HG03135 (cell line): Measurements from ENCODE around the gene A4GALT.
"Not testable (repeated sequence)": the region's sequence is repeated elsewhere in the genome, so short reads cannot be mapped to it uniquely, and the experiment has no call there.

Experiments used
- ATAC-seq: cut with Tn5 transposase; IDR thresholded peaks from one replicate; pipeline ENCODE4 v1.9.1; 2021; ENCODE audit warnings: mild to moderate bottlenecking, moderate library complexity; ENCODE audit not compliant: unreplicated experiment

A4GALT gene, protein sequence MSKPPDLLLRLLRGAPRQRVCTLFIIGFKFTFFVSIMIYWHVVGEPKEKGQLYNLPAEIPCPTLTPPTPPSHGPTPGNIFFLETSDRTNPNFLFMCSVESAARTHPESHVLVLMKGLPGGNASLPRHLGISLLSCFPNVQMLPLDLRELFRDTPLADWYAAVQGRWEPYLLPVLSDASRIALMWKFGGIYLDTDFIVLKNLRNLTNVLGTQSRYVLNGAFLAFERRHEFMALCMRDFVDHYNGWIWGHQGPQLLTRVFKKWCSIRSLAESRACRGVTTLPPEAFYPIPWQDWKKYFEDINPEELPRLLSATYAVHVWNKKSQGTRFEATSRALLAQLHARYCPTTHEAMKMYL

DNA sequence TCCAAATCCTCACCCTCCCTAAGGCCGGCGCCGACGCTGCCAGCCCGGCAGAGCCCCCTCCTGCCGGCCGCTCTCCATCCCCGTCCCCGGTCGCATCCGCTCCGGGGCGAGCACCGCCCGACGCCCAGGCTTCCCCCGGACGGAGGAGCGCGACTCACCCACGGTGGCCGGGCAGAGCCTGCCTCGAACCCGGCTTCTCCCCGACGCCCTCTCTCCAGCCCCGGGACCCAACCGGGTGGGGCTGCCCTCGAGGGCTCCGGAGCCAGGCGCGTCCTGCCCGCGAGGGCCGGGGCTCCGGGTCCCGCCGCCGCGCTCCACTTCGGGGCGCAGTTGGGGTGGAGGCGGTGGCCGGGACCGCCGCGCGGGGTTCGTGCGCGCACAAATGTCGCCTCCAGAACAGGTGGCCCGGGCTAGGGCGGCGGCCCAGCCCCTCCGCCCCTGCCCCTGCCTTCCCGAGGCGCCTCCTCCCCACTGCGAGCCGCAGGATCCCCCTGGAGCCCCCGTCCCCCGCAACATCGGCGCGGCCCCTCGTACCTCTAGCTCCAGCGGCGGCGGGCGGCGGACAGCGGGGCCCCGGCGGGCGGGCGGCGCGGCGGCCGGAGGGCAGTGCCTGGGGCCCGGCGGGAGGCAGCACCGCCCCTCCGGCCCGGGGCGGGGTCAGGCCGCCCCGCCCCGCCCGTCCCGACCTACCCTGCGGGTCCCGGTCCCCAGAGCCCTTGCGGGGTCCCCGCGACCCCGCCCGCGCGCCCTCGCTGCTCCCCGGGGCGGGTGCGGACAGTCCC lies at the start of gene A4GALT:
Gene A4GALT, minus strand, starts transcription at position 608 of the 782 bp plus-strand sequence. CDS start 26,919 bp downstream, outside the sequence.
- ATAC-seq = no peak

DNA sequence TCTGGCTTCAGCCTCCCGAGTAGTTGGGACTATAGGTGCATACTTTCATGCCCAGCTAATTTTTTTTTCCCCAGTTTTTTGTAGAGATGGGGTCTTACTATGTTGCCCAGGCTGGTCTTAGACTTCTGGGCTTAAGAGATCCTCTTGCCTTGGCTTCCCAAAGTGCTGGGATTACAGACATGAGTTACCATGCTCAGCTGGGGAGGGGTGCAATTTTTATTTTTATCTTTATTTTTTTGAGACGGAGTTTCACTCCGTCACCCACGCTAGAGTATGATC lies 49.7 kb upstream of the A4GALT start:
- ATAC-seq = no peak

DNA sequence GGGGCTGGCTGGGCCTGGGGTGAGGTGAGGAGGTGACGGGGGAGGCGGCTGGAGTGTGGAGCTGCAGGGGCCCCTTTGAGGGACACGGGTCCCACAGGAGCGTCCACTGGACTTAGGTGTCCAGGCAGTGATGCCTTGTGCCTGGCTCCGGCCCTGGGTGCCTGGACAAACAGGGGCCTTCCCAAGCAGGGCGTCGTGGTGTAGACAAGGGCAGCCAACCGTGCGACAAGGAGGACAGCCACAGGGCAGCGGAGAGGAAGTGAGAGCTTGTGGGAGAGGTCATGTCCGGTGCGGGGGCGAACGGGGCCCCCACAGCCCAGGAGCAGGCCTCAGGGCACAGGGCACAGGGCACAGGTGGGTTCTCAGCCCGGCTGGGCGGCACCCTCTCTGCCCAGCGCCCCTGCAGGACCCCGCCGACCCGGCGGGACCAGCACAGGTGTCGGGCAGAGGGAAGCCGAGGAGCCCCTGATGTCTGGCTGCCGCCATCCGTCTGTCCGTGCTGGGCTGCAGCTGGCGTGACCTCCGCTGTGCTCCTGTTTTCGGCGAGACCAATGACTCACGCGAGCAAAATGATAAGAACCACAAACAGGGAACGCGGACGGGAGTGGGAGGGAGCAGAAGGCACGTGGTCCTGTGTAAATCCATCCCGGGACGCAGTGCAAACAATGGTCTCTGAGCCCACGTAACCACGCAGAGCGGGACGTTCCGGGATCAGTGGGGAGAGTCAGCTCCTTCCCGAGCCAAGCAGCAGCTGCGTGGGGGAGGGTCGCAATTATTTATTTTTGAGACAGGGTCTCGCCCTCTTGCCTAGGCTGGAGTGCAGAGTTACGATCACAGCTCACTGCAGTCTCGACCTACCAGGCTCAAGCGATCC lies 49.1 kb upstream of the A4GALT start:
- peak; percentile 74 for ATAC-seq

DNA sequence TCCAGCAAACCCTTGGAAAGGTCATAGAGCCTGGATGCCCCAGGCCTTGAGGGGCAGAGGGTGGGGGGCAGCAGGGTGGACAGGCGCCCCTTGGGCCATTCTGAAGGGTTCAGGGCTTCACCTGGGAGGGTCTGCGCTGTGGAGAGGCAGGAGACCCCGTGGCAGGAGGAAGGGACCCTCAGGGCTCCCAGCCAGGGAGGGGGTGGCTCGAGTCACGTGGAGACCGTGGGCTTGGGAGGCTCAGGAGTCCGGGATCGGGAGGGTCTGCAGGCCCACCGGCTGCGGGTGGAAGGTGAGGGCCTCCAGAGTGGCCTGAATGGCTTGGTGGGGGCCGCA lies 48.5 kb upstream of the A4GALT start:
- ATAC-seq = no peak

DNA sequence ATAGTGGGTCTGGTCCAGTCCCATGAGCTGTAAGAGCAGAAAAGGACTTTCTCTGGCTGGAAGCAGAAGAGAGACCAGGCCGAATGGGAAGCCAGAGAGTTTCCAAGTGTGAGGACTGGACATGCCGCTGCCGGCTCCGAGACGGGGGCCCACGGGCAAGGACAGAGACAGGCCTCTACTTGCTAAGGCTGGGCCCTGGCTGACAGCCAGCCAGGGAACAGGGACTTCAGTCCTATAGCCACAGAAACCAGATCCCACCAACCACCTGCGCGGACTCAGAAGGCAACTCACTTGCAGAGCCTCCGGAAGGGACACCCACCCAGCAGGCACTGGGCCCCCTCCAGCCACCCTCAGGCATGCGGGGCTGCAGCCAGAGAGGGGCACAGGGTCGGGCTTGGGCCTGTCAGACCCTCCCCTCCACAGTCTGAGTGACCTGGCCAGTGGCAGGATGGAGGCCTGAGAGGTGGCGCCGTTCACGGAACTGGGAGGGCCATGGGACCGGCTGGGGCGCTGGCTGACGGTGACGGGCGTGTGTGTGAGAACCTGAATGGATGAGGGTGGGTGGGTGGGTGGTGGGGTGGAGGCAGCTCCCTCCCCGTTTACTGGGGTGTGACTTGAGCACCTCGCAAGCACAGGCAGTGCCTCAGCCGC lies 47.8 kb upstream of the A4GALT start:
- no peak for ATAC-seq

DNA sequence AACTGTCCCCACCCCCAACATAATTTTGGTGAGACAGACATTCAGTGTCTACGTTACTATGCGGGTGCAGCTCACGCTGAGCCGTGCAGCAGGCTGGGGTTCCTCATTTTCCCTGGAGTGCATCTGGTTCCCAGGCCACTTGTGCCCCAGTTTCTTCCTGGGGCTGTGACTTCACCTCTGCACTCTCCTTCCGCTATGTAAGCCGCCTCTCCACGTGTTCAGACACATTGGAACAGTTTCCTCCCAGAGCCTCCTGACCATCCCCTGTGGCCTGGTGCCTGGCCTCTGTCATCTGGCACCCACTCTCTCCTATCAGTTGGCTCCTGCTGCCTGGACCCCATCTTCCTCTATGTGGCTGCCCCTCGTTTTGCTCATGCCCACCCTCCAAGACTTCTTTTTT lies 46.2 kb upstream of the A4GALT start:
- ATAC-seq = no peak

DNA sequence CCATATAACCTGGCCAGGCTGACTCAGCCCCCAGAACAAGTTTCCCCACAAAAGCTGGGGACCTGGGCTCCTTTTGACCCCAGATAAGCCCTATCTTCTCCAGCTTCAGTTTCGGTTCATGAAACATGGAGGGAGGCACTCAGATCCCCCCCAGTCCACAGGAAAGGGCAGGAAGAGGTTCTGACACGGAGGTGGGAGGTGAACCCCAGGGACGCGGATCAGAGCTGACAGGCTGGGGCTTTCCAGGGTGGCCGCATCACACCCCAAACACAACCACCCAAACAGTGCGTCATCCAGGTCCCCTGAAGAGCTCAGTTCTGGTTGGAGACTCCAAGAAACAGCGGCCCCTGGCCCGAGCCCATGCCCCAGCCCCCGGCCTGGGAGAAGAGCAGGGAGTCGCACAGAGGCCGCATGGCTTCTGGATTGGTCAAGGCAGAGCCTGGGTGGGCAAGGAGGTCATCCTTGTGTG lies 44.3 kb upstream of the A4GALT start:
- ATAC-seq = no peak

DNA sequence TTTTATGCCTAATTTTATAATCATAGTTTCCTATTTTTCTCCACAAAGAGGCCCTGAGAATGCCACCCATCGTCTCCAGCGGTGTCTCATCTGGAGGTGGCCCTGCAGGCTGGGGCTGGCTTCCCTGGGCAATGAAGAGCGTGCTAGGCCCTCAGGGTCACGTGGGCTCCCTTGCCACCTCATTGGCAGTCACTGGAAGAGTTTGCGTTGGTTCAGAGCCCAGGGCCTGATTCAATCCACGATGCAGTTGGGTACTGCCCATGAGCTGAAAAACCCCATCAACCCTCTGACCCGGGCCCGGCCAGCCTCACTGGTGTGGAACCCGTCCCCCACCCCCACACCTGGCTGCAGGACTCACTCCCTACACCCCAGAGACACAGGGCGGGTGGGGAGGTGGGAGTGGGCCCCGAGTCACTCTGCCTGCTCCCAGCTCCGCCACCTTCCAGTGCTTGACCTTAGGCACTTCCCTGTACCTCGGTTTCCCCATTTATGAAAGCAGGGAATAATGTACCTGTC lies 43.4 kb upstream of the A4GALT start:
- no peak for ATAC-seq

DNA sequence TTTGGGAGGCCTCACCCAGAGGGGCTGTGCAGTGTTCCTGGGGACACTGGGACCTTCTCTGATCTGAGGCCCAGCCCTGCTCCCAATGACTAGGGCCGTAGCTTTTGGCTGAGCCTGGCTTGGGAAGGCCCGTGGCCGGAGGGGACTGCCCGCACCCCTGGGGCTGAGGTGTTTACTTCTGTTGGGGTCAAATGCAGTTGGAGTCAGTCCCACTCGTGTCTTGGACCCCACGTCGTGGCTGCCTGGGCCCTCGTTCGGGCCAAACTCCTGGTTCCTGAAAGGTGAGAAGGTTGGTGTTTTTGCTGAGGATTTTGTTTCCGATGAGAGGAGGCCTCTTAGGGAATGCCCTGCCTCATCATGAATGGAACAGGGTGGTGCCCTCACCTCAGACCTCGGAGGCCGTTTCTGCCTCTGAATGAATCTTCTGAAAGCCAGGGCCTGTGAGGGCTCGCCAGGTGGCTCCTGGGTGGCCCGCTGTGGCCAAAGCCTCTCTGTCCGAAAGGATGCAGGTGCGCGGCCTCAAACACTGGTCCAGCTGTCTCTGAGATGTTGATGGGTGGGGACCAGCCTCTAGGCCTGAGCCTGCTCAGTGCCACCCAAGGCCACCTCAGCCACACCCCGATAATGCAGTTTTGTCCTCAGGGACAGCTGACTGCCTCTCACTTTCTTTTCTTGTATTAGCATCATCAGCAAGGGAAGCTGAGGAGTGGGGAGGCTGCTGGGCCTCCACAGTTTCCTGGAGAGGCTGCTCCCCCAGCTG lies 40.3 kb upstream of the A4GALT start:
- ATAC-seq = no peak

DNA sequence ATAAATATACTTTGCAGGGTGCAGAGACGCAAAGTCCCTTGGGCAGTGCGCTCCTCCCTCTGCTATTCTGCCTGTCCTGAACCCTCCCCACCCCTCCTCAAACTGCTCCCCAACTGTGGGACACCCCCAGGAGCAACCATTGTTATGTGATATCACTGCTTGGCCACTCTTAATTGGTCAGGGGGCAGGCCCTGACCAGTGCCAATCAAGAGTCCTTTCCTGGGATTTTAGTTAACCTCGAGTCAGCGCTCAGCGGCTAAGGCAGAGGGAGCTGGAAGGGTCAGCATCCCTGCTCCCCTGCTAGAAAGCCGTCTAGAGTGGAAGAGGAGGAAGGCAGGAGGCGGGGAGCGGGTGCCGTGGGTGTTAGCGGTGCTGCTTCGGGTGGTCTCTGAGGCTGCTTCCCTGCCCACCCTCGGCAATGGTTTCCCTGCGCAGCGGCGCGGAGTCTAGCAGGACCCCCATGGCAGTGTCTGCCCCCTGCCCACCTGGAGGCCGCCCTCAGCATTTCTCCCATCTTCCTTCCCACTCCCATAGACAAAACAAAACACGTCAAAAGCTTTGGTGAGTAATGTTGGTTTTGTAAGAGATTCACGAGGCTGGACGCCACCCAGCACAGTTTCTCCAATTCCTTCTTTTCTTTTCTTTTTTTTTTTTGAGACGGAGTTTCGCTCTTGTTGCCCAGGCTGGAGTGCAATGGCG lies 38.4 kb upstream of the A4GALT start:
- ATAC-seq = no peak

DNA sequence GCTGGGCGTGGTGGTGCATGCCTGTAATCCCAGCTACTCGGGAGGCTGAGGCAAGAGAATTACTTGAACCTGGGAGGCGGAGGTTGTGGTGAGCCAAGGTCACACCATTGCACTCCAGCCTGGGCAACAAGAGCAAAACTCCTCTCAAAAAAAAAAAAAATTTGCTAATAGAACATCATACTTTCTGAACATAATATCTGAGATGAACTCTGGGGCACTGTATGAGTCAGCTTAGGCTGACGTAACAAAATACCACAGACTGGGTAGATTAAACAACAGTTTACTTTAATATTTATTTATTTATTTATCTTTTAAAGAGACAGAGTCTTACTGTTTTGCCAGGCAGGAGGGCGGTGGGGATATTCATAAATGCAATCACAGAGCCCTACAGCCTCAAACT lies 34.9 kb upstream of the A4GALT start:
- ATAC-seq = not testable (repeated sequence)

DNA sequence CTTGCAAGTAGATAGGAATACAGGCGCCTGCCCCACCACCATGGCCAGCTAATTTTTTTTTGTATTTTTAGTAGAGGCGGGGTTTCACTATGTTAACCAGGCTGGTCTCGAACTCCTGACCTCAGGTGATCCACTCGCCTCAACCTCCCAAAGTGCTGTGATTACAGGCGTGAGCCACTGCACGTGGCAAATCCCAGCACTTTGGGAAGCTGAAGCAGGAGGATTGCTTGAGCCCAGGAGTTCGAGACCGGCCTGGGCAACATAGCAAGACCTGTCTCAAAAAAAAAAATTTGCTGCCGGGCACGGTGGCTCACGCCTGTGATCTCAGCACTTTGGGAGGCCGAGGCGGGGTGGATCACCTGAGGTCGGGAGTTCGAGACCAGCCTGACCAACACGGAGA lies 34.5 kb upstream of the A4GALT start:
- not testable (repeated sequence) for ATAC-seq

DNA sequence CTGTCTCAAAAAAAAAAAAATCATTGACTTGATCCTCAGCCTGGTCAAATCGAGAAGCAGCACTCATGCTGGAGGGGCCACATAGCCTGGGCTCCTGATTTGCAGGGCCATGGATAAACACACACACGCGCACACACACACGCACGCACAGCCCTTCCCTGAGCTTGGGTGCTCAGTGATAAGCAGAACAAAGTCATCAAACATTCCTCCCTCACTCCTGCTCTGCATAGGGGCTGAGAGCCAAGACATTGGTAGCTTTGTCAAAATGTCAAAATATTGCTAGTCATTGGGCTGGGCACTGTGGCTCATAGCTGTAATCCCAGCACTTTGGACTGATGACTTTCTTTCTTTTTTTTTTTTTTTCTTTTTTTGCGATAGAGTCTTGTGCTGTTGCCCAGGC lies 34.0 kb upstream of the A4GALT start:
- no peak for ATAC-seq

DNA sequence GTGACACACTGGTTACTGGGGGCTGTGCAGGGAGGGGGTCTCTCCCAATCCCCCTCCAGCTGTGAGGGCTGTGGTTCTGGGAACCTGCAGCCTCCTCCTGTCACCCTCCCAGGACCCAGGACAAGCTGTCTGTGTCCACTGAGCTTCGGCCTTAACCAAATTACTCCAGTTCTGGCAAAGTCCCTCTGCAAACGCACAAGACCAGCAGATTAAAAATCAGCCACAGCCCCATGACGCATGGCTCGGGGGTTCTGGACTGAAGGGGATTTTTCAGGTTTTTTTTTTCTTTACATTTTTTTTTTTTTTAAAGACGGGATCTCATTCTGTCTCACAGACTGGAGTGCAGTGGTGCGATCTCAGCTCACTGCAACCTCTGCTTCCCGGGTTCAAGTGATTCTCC lies 32.2 kb upstream of the A4GALT start:
- no peak for ATAC-seq

DNA sequence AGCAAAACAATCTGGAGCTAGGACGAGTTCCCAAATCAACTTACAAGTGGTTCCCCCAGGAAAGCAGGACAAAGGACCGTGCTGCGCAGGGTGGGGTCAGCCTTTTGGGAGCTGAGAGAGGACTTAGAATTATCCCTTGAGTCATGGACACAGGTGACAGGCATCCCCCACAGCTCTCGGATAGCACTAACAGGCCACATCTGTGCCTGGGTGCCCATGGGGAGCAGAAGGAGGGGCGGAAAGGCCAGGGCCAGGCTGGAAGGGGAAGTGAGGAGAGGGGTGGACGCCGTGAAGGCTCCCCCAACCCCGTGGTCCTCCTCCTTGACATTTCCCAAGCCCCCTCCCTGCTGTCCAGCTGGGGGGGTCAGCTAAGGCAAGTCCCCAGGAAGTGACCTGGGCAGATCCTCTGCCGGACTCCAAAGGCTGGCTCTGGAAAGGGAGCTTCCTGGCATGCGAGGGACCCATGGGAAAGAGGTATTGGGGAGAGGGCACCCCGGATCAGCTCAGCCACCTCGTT lies 31.6 kb upstream of the A4GALT start:
- no peak for ATAC-seq

DNA sequence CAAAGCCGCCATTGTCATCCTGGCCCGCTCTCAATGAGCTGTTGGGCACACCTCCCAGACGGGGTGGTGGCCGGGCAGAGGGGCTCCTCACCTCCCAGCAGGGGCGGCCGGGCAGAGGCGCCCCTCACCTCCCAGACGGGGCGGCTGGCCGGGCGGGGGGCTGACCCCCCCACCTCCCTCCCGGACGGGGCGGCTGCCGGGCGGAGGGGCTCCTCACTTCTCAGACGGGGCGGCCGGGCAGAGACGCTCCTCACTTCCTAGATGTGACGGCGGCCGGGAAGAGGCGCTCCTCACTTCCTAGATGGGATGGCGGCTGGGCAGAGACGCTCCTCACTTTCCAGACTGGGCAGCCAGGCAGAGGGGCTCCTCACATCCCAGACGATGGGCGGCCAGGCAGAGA lies 29.8 kb upstream of the A4GALT start:
- ATAC-seq = not testable (repeated sequence)

DNA sequence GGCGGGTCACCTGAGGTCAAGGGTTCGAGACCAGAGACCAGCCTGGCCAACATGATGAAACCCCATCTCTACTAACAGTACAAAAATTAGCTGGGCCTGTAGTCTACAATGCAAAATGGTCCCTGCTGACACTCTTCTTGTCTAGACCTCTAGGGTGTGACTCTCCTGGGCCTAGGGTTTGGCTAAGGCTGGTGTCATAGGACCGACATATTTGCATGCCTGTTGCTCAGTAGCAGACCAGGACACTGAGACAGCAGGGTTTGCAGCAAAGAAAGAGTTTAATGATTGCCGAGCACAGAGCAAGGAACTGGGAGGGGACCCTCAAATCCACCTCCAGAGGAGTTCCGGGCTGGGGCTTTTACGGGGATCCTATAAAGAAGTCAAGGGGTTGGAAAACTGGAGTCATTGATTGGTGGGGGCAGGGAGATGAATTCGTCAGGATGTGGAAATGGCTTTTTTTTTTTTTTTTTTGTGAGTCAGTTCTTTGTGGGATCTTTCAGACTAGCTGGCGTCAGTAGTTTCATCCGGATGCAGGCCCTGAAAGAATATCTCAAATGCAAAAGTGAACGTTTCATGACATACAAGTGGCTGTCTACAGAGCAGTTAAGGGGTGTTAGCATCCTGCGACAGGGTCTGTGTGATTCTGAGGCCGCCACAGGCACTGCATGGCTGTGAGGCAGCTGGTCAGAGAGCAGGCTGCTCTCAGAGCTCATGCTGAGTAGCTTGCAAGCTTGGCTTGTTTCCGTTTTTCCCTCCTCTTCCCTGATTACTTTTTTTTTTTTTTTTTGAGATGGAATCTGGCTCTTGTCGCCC lies 27.2 kb upstream of the A4GALT start:
- no peak for ATAC-seq

DNA sequence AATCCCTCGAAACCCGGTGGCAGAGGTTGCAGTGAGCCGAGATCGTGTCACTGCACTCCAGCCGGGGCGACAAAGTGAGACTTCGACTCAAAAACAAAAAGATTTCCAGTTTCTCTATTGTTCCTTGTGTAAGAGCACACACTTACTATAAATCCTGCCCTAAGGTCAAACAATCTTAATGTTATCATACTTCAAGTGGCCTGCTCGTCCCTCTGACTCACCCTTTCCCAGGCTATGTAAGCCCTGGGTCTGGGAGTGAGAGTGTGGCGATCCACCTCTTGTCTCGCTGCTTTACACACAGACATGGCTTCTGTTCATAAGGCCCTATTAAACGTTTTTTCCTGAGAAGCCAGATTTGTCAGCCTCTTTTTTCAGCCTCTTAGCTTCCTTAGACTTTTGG lies 24.4 kb upstream of the A4GALT start:
- no peak for ATAC-seq
